Measurements from ENCODE around the gene MACROH2A1.

- no peak for TF ChIP-seq CTCF (IDR thresholded peaks at IDR 0.05)
- no peak for TF ChIP-seq POLR2A (IDR thresholded peaks at IDR 0.05)
These were observed 95.4 kb downstream of the MACROH2A1 start for GRCh38 chr5:135303582-135304173.
